ENCODE data around the gene KCNMA1. TPM values are rescaled to one million over a fixed set of nuclear protein-coding genes. Genes with fewer than 3 reads are reported as not detected.

The KCNMA1 gene
- polyA plus RNA-seq, 1 of the 3 experiments (the other 2 are of a cell fraction): 107 TPM

- Histone ChIP-seq H3K4me1 (ENCODE audit: control insufficient read depth in 1 of 2, insufficient read depth in 2 of 2, low read depth in 1 of 2, low read length in 1 of 2) (peaks cover 0 to 11% of the 10 kb centered on the region in 2 experiments; a peak in 3 of 4 replicates), H3K36me3 (replicated peaks in 1 of 2; ENCODE audit: control insufficient read depth in 1 of 2, insufficient read depth in 2 of 2, low read length in 1 of 2) (peaks cover 0 to 3% of the 10 kb centered on the region in 2 experiments), H3K9me2 (no peaks in the 10 kb centered on the region), H3K27me3 (ENCODE audit: insufficient read depth) (no peaks in the 10 kb centered on the region), H3K27ac (ENCODE audit: low read depth in 2 of 2, low read length in 1 of 2) (peak overlapping the region in 1 of 2 experiments; percentile 12; a peak in 1 of 4 replicates), H4K20me1 (ENCODE audit: insufficient read depth) (no peaks in the 10 kb centered on the region), H3K4me3 (ENCODE audit: low read depth in 2 of 2, low read length in 1 of 2) (no peak overlapping the region; a peak in 1 of 4 replicates), H3K4me2 (no peak overlapping the region), H3K9ac (no peak overlapping the region), H3F3A (replicated peaks; ENCODE audit: insufficient read depth) (peaks cover 22% of the 10 kb centered on the region), H3K9me3 (no peaks in the 10 kb centered on the region), H3K79me2 (ENCODE audit: insufficient read depth) (no peaks in the 10 kb centered on the region), H2AFZ (ENCODE audit: low read depth) (no peak overlapping the region)
- ChIA-PET POLR2A (no interaction called here), CTCF (interaction anchor here (0.6 to 2.1 kb wide), 4 partner anchors 13 to 414 kb away, joined by 3 to 6 read pairs (median 4); no protein-coding TSS in a partner anchor)
- no peak for DNase-seq
- TF ChIP-seq TCF12 (IDR thresholded peaks at IDR 0.05): no peak
- no peak for TF ChIP-seq USF1 (IDR thresholded peaks at IDR 0.05; ENCODE audit: borderline replicate concordance, low read depth)
- TF ChIP-seq EP300 (IDR thresholded peaks at IDR 0.05; ENCODE audit: borderline replicate concordance in 1 of 2, low read depth in 1 of 2, low read length in 1 of 2): no peak
- TF ChIP-seq MEF2A (IDR thresholded peaks at IDR 0.05; ENCODE audit: borderline replicate concordance, low read depth): no peak
- TF ChIP-seq RCOR1 (IDR thresholded peaks at IDR 0.05; ENCODE audit: low read length): no peak
- no peak for TF ChIP-seq EZH2phosphoT487 (IDR thresholded peaks at IDR 0.05; ENCODE audit: borderline replicate concordance, low read depth)
- TF ChIP-seq ZBTB33 (IDR thresholded peaks at IDR 0.05; ENCODE audit: borderline replicate concordance, low read depth): no peak
- TF ChIP-seq ELF1 (IDR thresholded peaks at IDR 0.05): no peak
- TF ChIP-seq IRF3 (IDR thresholded peaks at IDR 0.05; ENCODE audit: low read depth, low read length): no peak
- no peak for TF ChIP-seq GABPA (IDR thresholded peaks at IDR 0.05; ENCODE audit: low read depth)
- no peak for TF ChIP-seq MXI1 (IDR thresholded peaks at IDR 0.05; ENCODE audit: low read depth, low read length)
- no peak for TF ChIP-seq TEAD4 (IDR thresholded peaks at IDR 0.05; ENCODE audit: borderline replicate concordance, insufficient read depth)
- TF ChIP-seq MAX (IDR thresholded peaks at IDR 0.05; ENCODE audit: low read depth): no peak
- no peak for TF ChIP-seq RAD21 (IDR thresholded peaks at IDR 0.05; ENCODE audit: low read length)
- TF ChIP-seq RFX5 (IDR thresholded peaks at IDR 0.05; ENCODE audit: low read length): no peak
- TF ChIP-seq USF2 (IDR thresholded peaks at IDR 0.05; ENCODE audit: borderline replicate concordance, low read depth, low read length): no peak
- TF ChIP-seq NRF1 (IDR thresholded peaks at IDR 0.05; ENCODE audit: low read depth, low read length): no peak
- TF ChIP-seq RXRA (IDR thresholded peaks at IDR 0.05; ENCODE audit: borderline replicate concordance, low read depth): no peak
- no peak for TF ChIP-seq GATA2 (CRISPR knock-in tag; IDR thresholded peaks at IDR 0.05)
- TF ChIP-seq NFIC (IDR thresholded peaks at IDR 0.05; ENCODE audit: borderline replicate concordance): no peak
Measured at GRCh38 chr10:77226853-77227565, 410.6 kb downstream of the KCNMA1 start.

Measured in SK-N-SH (cell line).